PC-9 (cell line): ENCODE data around the gene TBL1XR1. TPM values are rescaled to one million over a fixed set of nuclear protein-coding genes. Genes with fewer than 3 reads are reported as not detected.

Experiments
- BruUV-seq: library from RNA; stranded (reverse); fragments of 400-500 nt; replicated peaks from 2 replicates; lab custom pipeline; 2021; lab: Mats Ljungman, UMichigan
- CTCF ChIA-PET: fragments of 300-600 bp; sonication (Branson Sonifier 250); formaldehyde crosslinking; loops from one replicate; lab custom pipeline; 2022; ENCODE audit warnings: antibody characterized with exemption; lab: Charles Lee
- POLR2A ChIA-PET: fragments of 300-600 bp; sonication (Branson Sonifier 250); formaldehyde crosslinking; loops from one replicate; lab custom pipeline; 2022; ENCODE audit warnings: antibody characterized with exemption; ENCODE audit not compliant: unreplicated experiment; lab: Charles Lee
- DNase-seq, 2 experiments: peaks; one replicate each; pipeline versions ENCODE4 v3.0.0 to v3.0.0-alpha.2; 2015 to 2022; ENCODE audit warnings: mixed read lengths in 1 of 2
- H2AFZ ChIP-seq: fragments of 200-600 bp; sonication (generic); 2 replicates; pipeline ENCODE4 v1.8.1; 2017; ENCODE audit warnings: antibody characterized with exemption
- H3F3A ChIP-seq: fragments of 200-600 bp; sonication (generic); 2 replicates; pipeline ENCODE4 v1.8.1; 2017; ENCODE audit warnings: antibody characterized with exemption, mild to moderate bottlenecking, low read depth; ENCODE audit not compliant: insufficient read depth
- H3K27ac ChIP-seq: fragments of 200-600 bp; sonication (generic); 2 replicates; pipeline ENCODE4 v1.6.1; 2016; ENCODE audit warnings: mixed run types
- H3K27me3 ChIP-seq: fragments of 200-600 bp; sonication (generic); 2 replicates; pipeline ENCODE4 v1.6.1; 2016; ENCODE audit warnings: low read depth, mixed run types; ENCODE audit not compliant: insufficient read depth
- H3K36me3 ChIP-seq: fragments of 200-600 bp; sonication (generic); 2 replicates; pipeline ENCODE4 v1.6.1; 2016; ENCODE audit warnings: low read depth, mixed run types
- H3K4me1 ChIP-seq: fragments of 200-600 bp; sonication (generic); replicated peaks from 2 replicates; pipeline ENCODE4 v1.6.1; 2016; ENCODE audit warnings: mixed run types; ENCODE audit not compliant: insufficient read depth
- H3K4me2 ChIP-seq: fragments of 200-600 bp; sonication (generic); 2 replicates; pipeline ENCODE4 v1.6.1; 2017; ENCODE audit warnings: mixed run types
- H3K4me3 ChIP-seq: fragments of 200-600 bp; sonication (generic); 2 replicates; pipeline ENCODE4 v1.6.1; 2016; ENCODE audit warnings: mixed run types
- H3K79me2 ChIP-seq: fragments of 200-600 bp; sonication (generic); 2 replicates; pipeline ENCODE4 v1.6.1; 2017; ENCODE audit warnings: low read depth, mixed run types
- H3K9me2 ChIP-seq: fragments of 200-600 bp; sonication (generic); 2 replicates; pipeline ENCODE4 v1.8.1; 2017; ENCODE audit warnings: mild to moderate bottlenecking; ENCODE audit not compliant: insufficient read depth
- H3K9me3 ChIP-seq: fragments of 200-600 bp; sonication (generic); 2 replicates; pipeline ENCODE4 v1.8.1; 2016; ENCODE audit warnings: low read depth; ENCODE audit not compliant: insufficient read depth
- H4K20me1 ChIP-seq: fragments of 200-600 bp; sonication (generic); 2 replicates; pipeline ENCODE4 v1.8.1; 2017; ENCODE audit not compliant: insufficient read depth
- CTCF ChIP-seq: fragments of 200-600 bp; sonication (generic); conservative IDR thresholded peaks from 2 replicates; pipeline ENCODE4 v1.6.1; 2017; ENCODE audit warnings: mixed run types, antibody characterized with exemption, mild to moderate bottlenecking, moderate library complexity
- EZH2 ChIP-seq: fragments of 200-600 bp; sonication (generic); IDR thresholded peaks from 2 replicates; pipeline ENCODE4 v1.8.0; 2017; ENCODE audit warnings: antibody characterized with exemption, low read depth
- intact Hi-C: fragments of 100-400 bp; cut with micrococcal nuclease; formaldehyde crosslinking; loops from one replicate; pipeline ENCODE4 v1.10.0; 2022; ENCODE audit not compliant: unreplicated experiment
- total RNA-seq: library from RNA; stranded (reverse); gene quantifications from 2 replicates; pipeline ENCODE4 v1.2.3, GENCODE V29; 2021

TBL1XR1 gene
- total RNA-seq, 1 experiment from 2014 or later = 243 TPM

- TF ChIP-seq EZH2 (no peak), CTCF (no peak)
- peaks cover 42% of the 10 kb centered on the region for H4K20me1 ChIP-seq
- peaks cover 19% of the 10 kb centered on the region for H3K9me3 ChIP-seq
- CTCF ChIA-PET = no interaction called here
- no peak overlapping the region for H2AFZ ChIP-seq
- no peak overlapping the region for H3K4me2 ChIP-seq
- DNase-seq = no peak
- H3K4me1 ChIP-seq = no peaks in the 10 kb centered on the region
- H3F3A ChIP-seq = peaks cover 37% of the 10 kb centered on the region
- no TSS peak for BruUV-seq
- peaks cover 97% of the 10 kb centered on the region for H3K79me2 ChIP-seq
- intact Hi-C loops = no loop called here
- H3K36me3 ChIP-seq = peaks cover 46% of the 10 kb centered on the region
- no peaks in the 10 kb centered on the region for H3K9me2 ChIP-seq
- POLR2A ChIA-PET = no interaction called here
- no peaks in the 10 kb centered on the region for H3K27me3 ChIP-seq
- no peak overlapping the region for H3K27ac ChIP-seq
- H3K4me3 ChIP-seq = no peak overlapping the region
Measured at GRCh38 chr3:177089110-177089509, 108.2 kb downstream of the TBL1XR1 start.

DNA sequence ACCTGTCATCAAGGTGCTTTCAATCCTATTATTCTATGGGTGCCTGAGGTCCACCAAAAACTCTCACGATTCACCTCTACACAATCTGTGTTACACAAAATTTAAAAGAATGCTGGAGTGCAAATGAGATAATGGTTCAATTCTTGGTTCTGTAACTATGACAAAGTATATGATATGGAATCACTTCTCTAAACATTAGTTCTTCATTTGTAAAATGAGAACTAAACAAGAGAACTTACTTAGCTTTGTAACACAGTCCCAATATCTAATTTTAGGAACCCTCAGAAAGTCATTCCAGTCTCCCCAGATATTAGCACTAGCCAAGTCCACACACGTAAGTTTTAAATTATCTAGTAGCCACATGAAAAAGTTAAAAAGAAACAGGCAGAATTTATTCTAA is 111.5 kb downstream of the TBL1XR1 start:
- ChIA-PET CTCF (no interaction called here), POLR2A (no interaction called here)
- TF ChIP-seq CTCF (no peak), EZH2 (no peak)
- no TSS peak for BruUV-seq
- no peaks in the 10 kb centered on the region; the same call in 1 of the 2 replicates for H3K9me3 ChIP-seq
- H3K4me3 ChIP-seq = no peak overlapping the region
- H3K4me1 ChIP-seq = no peaks in the 10 kb centered on the region
- peaks cover 92% of the 10 kb centered on the region for H3K79me2 ChIP-seq
- H3K36me3 ChIP-seq = peaks cover 32% of the 10 kb centered on the region
- H3K4me2 ChIP-seq = no peak overlapping the region
- H3K27me3 ChIP-seq = no peaks in the 10 kb centered on the region
- peaks cover 35% of the 10 kb centered on the region for H3F3A ChIP-seq
- H2AFZ ChIP-seq = no peak overlapping the region
- peaks cover 32% of the 10 kb centered on the region for H4K20me1 ChIP-seq
- H3K27ac ChIP-seq = no peak overlapping the region
- no peaks in the 10 kb centered on the region for H3K9me2 ChIP-seq
- intact Hi-C loops = no loop called here
- DNase-seq = no peak

DNA sequence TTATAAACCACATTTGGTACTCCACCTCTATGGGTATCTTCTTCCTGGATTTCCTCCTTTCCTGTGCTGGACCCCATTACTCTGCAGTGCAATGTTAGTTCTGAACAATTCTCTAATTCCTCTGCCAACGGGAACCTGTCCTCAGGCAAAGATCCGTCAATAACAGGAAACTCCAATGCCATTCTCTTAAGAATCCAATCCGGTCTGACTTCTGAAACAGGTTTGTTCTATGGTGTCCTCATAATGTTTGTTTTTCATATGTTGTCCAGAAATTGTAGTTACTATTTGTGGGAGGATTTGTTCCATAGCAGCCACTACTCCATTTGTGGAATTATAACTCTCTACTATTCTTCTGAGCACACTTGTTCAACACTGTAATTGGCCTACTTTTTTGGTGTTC is 112.7 kb downstream of the TBL1XR1 start:
- POLR2A ChIA-PET = no interaction called here
- Histone ChIP-seq H3K79me2 (peaks cover 93% of the 10 kb centered on the region), H3K4me2 (no peak overlapping the region), H3K4me3 (no peak overlapping the region), H3K27ac (no peak overlapping the region), H2AFZ (no peak overlapping the region), H4K20me1 (peaks cover 28% of the 10 kb centered on the region), H3K27me3 (no peaks in the 10 kb centered on the region), H3K4me1 (no peaks in the 10 kb centered on the region), H3K36me3 (peaks cover 38% of the 10 kb centered on the region), H3K9me3 (no peaks in the 10 kb centered on the region; the same call in 1 of the 2 replicates), H3F3A (peaks cover 43% of the 10 kb centered on the region), H3K9me2 (no peaks in the 10 kb centered on the region)
- intact Hi-C loops = no loop called here
- CTCF ChIA-PET = no interaction called here
- TF ChIP-seq CTCF = no peak
- no peak for TF ChIP-seq EZH2
- DNase-seq = no peak
- BruUV-seq = no TSS peak
